ENCODE measurements around the gene KIF18A.

DNA sequence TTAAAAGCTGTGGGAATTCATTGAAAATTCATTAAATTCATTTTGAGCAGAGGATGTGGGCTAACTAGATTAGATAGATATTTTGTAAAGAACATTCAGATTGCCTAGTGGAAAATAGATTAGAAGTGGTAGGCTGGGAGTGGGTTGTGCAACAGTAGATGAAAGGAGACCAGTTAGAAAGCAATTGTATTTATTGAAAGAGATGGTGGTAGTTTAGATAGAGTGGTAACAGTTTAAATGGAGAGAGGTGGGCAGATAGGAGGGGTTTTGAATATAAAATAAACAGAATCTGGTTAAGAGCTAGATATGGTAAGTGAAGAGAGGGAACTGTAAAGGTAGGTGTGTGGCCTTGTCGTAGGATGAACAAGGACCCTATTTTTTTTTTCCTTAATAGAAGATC lies 34.8 kb upstream of the KIF18A start:
- no peak for TF ChIP-seq RAD21 (conservative IDR thresholded peaks at IDR 0.05)
- TF ChIP-seq, protein P1, sequence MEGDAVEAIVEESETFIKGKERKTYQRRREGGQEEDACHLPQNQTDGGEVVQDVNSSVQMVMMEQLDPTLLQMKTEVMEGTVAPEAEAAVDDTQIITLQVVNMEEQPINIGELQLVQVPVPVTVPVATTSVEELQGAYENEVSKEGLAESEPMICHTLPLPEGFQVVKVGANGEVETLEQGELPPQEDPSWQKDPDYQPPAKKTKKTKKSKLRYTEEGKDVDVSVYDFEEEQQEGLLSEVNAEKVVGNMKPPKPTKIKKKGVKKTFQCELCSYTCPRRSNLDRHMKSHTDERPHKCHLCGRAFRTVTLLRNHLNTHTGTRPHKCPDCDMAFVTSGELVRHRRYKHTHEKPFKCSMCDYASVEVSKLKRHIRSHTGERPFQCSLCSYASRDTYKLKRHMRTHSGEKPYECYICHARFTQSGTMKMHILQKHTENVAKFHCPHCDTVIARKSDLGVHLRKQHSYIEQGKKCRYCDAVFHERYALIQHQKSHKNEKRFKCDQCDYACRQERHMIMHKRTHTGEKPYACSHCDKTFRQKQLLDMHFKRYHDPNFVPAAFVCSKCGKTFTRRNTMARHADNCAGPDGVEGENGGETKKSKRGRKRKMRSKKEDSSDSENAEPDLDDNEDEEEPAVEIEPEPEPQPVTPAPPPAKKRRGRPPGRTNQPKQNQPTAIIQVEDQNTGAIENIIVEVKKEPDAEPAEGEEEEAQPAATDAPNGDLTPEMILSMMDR (IDR thresholded peaks at IDR 0.05; ENCODE audit: poor library complexity, severe bottlenecking), result no peak
- TF ChIP-seq, protein P2, sequence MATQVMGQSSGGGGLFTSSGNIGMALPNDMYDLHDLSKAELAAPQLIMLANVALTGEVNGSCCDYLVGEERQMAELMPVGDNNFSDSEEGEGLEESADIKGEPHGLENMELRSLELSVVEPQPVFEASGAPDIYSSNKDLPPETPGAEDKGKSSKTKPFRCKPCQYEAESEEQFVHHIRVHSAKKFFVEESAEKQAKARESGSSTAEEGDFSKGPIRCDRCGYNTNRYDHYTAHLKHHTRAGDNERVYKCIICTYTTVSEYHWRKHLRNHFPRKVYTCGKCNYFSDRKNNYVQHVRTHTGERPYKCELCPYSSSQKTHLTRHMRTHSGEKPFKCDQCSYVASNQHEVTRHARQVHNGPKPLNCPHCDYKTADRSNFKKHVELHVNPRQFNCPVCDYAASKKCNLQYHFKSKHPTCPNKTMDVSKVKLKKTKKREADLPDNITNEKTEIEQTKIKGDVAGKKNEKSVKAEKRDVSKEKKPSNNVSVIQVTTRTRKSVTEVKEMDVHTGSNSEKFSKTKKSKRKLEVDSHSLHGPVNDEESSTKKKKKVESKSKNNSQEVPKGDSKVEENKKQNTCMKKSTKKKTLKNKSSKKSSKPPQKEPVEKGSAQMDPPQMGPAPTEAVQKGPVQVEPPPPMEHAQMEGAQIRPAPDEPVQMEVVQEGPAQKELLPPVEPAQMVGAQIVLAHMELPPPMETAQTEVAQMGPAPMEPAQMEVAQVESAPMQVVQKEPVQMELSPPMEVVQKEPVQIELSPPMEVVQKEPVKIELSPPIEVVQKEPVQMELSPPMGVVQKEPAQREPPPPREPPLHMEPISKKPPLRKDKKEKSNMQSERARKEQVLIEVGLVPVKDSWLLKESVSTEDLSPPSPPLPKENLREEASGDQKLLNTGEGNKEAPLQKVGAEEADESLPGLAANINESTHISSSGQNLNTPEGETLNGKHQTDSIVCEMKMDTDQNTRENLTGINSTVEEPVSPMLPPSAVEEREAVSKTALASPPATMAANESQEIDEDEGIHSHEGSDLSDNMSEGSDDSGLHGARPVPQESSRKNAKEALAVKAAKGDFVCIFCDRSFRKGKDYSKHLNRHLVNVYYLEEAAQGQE (IDR thresholded peaks at IDR 0.05; ENCODE audit: borderline replicate concordance), result no peak
- no peak for TF ChIP-seq POLR2AphosphoS5 (IDR thresholded peaks at IDR 0.05)
- TF ChIP-seq TAF1 (IDR thresholded peaks at IDR 0.05; ENCODE audit: low read depth), result no peak
- no peak for TF ChIP-seq SMC3 (conservative IDR thresholded peaks at IDR 0.05; ENCODE audit: poor library complexity)
